HG03060 (cell line): ENCODE results near the gene RNF7.
"Not testable (repeated sequence)": the region's sequence is repeated elsewhere in the genome, so short reads cannot be mapped to it uniquely, and the experiment has no call there.

ENCODE experiments used
- ATAC-seq: cut with Tn5 transposase; IDR thresholded peaks from one replicate; pipeline ENCODE4 v1.9.1; 2021; ENCODE audit warnings: low read depth, moderate number of reproducible peaks; ENCODE audit not compliant: unreplicated experiment

Gene RNF7

GRCh38 chr3:141729240-141729639 lies 8.9 kb upstream of the RNF7 start:
- no peak for ATAC-seq

- ATAC-seq = no peak
Measured at GRCh38 chr3:141735176-141735575, 2.9 kb upstream of the RNF7 start.

- no peak for ATAC-seq
Measured at GRCh38 chr3:141735770-141736465, 2.2 kb upstream of the RNF7 start.

GRCh38 chr3:141737093-141737492 lies 1.0 kb upstream of the RNF7 start:
- ATAC-seq = no peak

GRCh38 chr3:141737678-141738021 lies 448 bp upstream of the RNF7 start:
- no peak for ATAC-seq

GRCh38 chr3:141738891-141739363 lies 829 bp downstream of the RNF7 start:
- no peak for ATAC-seq

- no peak for ATAC-seq
Measured at GRCh38 chr3:141739731-141740130, 1.6 kb downstream of the RNF7 start.

- no peak for ATAC-seq
Measured at GRCh38 chr3:141740349-141740748, 2.3 kb downstream of the RNF7 start.

GRCh38 chr3:141743305-141743704 lies 5.2 kb downstream of the RNF7 start:
- ATAC-seq = no peak

GRCh38 chr3:141746962-141747361 lies 8.9 kb downstream of the RNF7 start:
- ATAC-seq = no peak

GRCh38 chr3:141753399-141753798 lies 15.3 kb downstream of the RNF7 start:
- ATAC-seq = no peak

- no peak for ATAC-seq
Measured at GRCh38 chr3:141754032-141754431, 15.9 kb downstream of the RNF7 start.

- not testable (repeated sequence) for ATAC-seq
Measured at GRCh38 chr3:141762552-141762951, 24.5 kb downstream of the RNF7 start.

- ATAC-seq = no peak
Measured at GRCh38 chr3:141763088-141763750, 25.1 kb downstream of the RNF7 start, which contains the start of gene GRK7. TSS of gene GRK7 (plus strand) at chr3:141763408. CDS start at chr3:141778285, 14,877 bp downstream.

GRCh38 chr3:141764045-141764444 lies 25.9 kb downstream of the RNF7 start:
- no peak for ATAC-seq

- ATAC-seq = no peak
Measured at GRCh38 chr3:141764465-141764864, 26.4 kb downstream of the RNF7 start.

GRCh38 chr3:141764986-141765385 lies 26.9 kb downstream of the RNF7 start:
- no peak for ATAC-seq

- ATAC-seq = no peak
Measured at GRCh38 chr3:141767066-141767465, 29.0 kb downstream of the RNF7 start.

- no peak for ATAC-seq
Measured at GRCh38 chr3:141769221-141769894, 31.3 kb downstream of the RNF7 start.

GRCh38 chr3:141773676-141774075 lies 35.6 kb downstream of the RNF7 start:
- no peak for ATAC-seq

GRCh38 chr3:141776376-141776775 lies 38.3 kb downstream of the RNF7 start:
- ATAC-seq = no peak

- ATAC-seq = no peak
Measured at GRCh38 chr3:141776885-141777284, 38.8 kb downstream of the RNF7 start.
